Gastroesophageal sphincter (tissue), 4 donors: ENCODE data around the gene ZNF501. TPM values are rescaled to one million over a fixed set of nuclear protein-coding genes. Genes with fewer than 3 reads are reported as not detected.

Source experiments
- ATAC-seq: fragments of 150-250 bp; one replicate; pipeline ENCODE4 v1.9.1; 2016; ENCODE audit warnings: mild to moderate bottlenecking, moderate library complexity
- H3K27ac ChIP-seq, 4 donors: fragments of 200-600 bp; sonication (generic) in 3 of 4; 1 replicate in 3 of 4; 2 replicates in 1 of 4; pipeline ENCODE4 v1.5.1; 2016 to 2019
- H3K27me3 ChIP-seq: fragments of 200-600 bp; sonication (generic); one replicate; pipeline ENCODE4 v1.5.1; 2019
- H3K36me3 ChIP-seq, 2 donors: fragments of 200-600 bp; sonication (generic); one replicate each; pipeline ENCODE4 v1.5.1; 2019; ENCODE audit warnings: control low read depth in 1 of 2
- H3K4me1 ChIP-seq, 3 donors: fragments of 200-600 bp; sonication (generic); 1 replicate in 2 of 3; 2 replicates in 1 of 3; pipeline ENCODE4 v1.5.1; 2016 to 2019; ENCODE audit warnings: control low read depth in 2 of 3
- H3K4me3 ChIP-seq, 2 donors: fragments of 200-600 bp; sonication (generic); one replicate each; pipeline ENCODE4 v1.5.1; 2019; ENCODE audit warnings: mild to moderate bottlenecking in 1 of 2, moderate library complexity in 1 of 2
- H3K9me3 ChIP-seq, 3 donors: fragments of 200-600 bp; sonication (generic); one replicate each; pipeline ENCODE4 v1.5.1; 2017 to 2019; ENCODE audit warnings: control low read depth in 2 of 3
- EP300 ChIP-seq: sonication (generic); formaldehyde crosslinking; IDR thresholded peaks from one replicate; pipeline ENCODE4 v1.6.1; 2017; ENCODE audit warnings: antibody characterized with exemption, mild to moderate bottlenecking
- POLR2A ChIP-seq, 2 donors: fragments of 450-650 bp; IDR thresholded peaks; one replicate each; pipeline ENCODE4 v1.6.1; 2017; ENCODE audit warnings: antibody characterized with exemption in 2 of 2, mild to moderate bottlenecking in 2 of 2, moderate library complexity in 1 of 2
- POLR2AphosphoS5 ChIP-seq: sonication (generic); formaldehyde crosslinking; IDR thresholded peaks from one replicate; pipeline ENCODE4 v1.6.1; 2017; ENCODE audit warnings: antibody characterized with exemption
- WGBS, 2 donors: methylation state at CpG; one replicate each; pipeline ENCODE4 v1.1.5; 2018; ENCODE audit warnings: low coverage in 1 of 2; 5-methylcytosine and 5-hydroxymethylcytosine counted together
- total RNA-seq, 4 donors: library from RNA; depleted of rRNA; stranded (reverse); fragments of >200 nt; gene quantifications; one replicate each; pipeline ENCODE4 v1.1.0, GENCODE V29; 2016
- TF ChIP-seq, protein P1 (sequence below), 4 experiments: fragments of 200-600 bp in 2 of 4; fragments of 450-650 bp in 2 of 4; sonication (generic) in 1 of 4; IDR thresholded peaks; one replicate each; pipeline ENCODE4 v1.5.1; 2017 to 2019; ENCODE audit warnings: antibody characterized with exemption in 4 of 4, mild to moderate bottlenecking in 2 of 4, moderate library complexity in 2 of 4

ZNF501 gene
- total RNA-seq, 4 donors from 2014 or later = 7.0 to 16.3 (median 9.0) TPM

DNA sequence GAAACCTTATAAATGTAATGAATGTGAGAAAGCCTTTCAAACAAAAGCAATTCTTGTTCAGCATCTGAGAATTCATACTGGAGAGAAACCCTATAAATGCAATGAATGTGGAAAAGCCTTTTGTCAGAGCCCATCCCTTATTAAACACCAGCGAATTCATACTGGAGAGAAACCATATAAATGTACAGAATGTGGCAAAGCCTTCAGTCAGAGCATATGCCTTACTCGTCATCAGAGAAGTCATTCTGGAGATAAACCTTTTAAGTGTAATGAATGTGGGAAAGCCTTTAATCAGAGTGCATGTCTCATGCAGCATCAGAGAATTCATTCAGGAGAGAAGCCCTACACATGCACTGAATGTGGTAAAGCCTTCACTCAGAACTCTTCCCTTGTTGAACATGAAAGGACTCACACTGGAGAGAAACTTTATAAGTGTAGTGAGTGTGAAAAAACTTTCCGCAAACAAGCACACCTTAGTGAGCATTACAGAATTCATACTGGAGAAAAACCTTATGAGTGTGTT is 5.3 kb downstream of the ZNF501 start:
- Histone ChIP-seq H3K27me3 (no peaks in the 10 kb centered on the region), H3K27ac (no peak overlapping the region), H3K9me3 (peaks cover 3 to 89% (median 3%) of the 10 kb centered on the region in 3 donors), H3K4me1 (peaks cover 0 to 7% (median 0%) of the 10 kb centered on the region in 3 donors), H3K4me3 (no peak overlapping the region), H3K36me3 (peaks cover 0 to 55% of the 10 kb centered on the region in 2 donors)
- 89% methylated on average over 3 of the region's 3 CpGs for WGBS, 2 donors
- ATAC-seq = no peak
- no peak for TF ChIP-seq POLR2AphosphoS5
- TF ChIP-seq EP300 = no peak
- TF ChIP-seq POLR2A (IDR thresholded peaks at IDR 0.05) = no peak
- TF ChIP-seq, protein P1, sequence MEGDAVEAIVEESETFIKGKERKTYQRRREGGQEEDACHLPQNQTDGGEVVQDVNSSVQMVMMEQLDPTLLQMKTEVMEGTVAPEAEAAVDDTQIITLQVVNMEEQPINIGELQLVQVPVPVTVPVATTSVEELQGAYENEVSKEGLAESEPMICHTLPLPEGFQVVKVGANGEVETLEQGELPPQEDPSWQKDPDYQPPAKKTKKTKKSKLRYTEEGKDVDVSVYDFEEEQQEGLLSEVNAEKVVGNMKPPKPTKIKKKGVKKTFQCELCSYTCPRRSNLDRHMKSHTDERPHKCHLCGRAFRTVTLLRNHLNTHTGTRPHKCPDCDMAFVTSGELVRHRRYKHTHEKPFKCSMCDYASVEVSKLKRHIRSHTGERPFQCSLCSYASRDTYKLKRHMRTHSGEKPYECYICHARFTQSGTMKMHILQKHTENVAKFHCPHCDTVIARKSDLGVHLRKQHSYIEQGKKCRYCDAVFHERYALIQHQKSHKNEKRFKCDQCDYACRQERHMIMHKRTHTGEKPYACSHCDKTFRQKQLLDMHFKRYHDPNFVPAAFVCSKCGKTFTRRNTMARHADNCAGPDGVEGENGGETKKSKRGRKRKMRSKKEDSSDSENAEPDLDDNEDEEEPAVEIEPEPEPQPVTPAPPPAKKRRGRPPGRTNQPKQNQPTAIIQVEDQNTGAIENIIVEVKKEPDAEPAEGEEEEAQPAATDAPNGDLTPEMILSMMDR (IDR thresholded peaks at IDR 0.05) = no peak

DNA sequence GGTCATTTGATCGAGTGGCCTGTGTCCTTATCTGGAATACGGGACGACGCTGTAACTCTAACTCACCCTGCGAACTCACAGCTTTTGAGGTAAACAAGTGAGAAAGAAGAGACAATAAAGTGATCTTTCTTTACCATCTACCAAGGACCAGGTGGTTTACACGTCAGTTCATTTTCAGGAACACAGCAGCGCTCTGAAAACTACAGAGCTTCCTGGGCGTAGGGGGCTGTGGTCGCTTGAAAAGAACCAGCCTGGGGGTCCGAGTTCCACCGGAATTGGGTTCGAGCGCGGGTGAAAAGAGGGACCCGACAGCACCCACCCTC is 31.6 kb downstream of the ZNF501 start:
- H3K27ac ChIP-seq = peak overlapping the region; percentile 11 to 81 (median 68)
- peak overlapping the region; percentile 76 to 79 for H3K4me3 ChIP-seq
- peaks cover 0 to 19% of the 10 kb centered on the region in 2 donors for H3K36me3 ChIP-seq
- ATAC-seq = no peak
- peaks cover 0 to 21% (median 0%) of the 10 kb centered on the region in 3 donors for H3K4me1 ChIP-seq
- H3K27me3 ChIP-seq = no peaks in the 10 kb centered on the region
- no peaks in the 10 kb centered on the region for H3K9me3 ChIP-seq
- TF ChIP-seq, protein P1 (IDR thresholded peaks at IDR 0.05) = no peak
- no peak for TF ChIP-seq POLR2A (IDR thresholded peaks at IDR 0.05)
- no peak for TF ChIP-seq EP300
- no peak for TF ChIP-seq POLR2AphosphoS5
- WGBS, 2 donors = 0 to 3% methylated on average over 10 to 11 of the region's 15 CpGs

DNA sequence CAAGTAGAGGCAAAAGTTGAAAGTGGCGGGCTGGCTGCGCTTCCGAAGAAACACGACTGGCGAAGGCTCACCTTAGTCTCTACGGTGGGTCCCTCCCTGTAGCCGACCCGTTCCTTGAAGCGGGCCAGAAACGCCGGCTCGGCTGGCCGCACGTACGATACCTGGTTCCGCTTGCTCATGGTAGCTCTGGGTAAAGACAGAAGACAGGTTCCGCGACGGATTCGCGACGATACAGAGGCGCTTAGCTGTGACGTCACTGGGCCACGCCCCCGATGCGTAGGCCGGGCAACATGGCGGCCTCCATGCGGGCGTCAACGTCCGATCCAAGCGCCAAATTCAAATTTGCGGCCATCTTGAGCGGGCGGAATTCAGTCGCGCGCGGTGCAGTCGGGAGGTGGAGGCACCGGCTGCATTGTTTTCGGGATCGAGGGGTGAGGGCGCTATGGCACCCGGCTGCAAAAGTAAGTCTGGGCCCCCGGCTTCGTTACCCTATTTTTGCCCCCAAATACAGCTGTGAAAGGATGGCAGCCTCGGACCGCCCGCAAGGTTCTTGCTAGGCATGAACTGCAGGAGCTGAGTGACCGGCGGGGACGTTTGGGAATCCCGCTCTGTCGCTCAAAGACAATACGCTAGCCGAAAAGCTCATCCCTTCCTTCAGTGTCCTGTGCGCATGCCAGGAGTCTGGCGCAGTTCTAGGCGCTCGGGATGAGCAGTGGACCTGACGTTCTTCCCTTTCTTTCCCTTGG is 32.2 kb downstream of the ZNF501 start, which contains the start of the genes KIAA1143 and KIF15:
KIAA1143 (minus strand) TSS at position 196 of the 746 bp plus-strand sequence; CDS start at position 179, 17 bp downstream.
KIF15 (plus strand) TSS at position 371 of the 746 bp plus-strand sequence; CDS start at position 443, 72 bp downstream.
- peak within 1 kb of the TSS; percentile 11 to 81 (median 68) for H3K27ac ChIP-seq
- H3K36me3 ChIP-seq = peaks cover 0 to 16% of the 10 kb centered on the region in 2 donors
- peaks cover 0 to 21% (median 0%) of the 10 kb centered on the region in 3 donors for H3K4me1 ChIP-seq
- ATAC-seq = peak; percentile 99
- peak; percentile 40 to 44 for TF ChIP-seq POLR2A (IDR thresholded peaks at IDR 0.05)
- TF ChIP-seq POLR2AphosphoS5 = peak; percentile 86
- TF ChIP-seq, protein P1 (IDR thresholded peaks at IDR 0.05) = peak in 1 of 4 experiments; percentile 12
- TF ChIP-seq EP300 = no peak
- WGBS, 2 donors = 3 to 10% methylated on average over 5 to 13 of the region's 64 CpGs
- H3K9me3 ChIP-seq = no peaks in the 10 kb centered on the region
- H3K27me3 ChIP-seq = no peaks in the 10 kb centered on the region
- H3K4me3 ChIP-seq = peak within 1 kb of the TSS; percentile 76 to 79

DNA sequence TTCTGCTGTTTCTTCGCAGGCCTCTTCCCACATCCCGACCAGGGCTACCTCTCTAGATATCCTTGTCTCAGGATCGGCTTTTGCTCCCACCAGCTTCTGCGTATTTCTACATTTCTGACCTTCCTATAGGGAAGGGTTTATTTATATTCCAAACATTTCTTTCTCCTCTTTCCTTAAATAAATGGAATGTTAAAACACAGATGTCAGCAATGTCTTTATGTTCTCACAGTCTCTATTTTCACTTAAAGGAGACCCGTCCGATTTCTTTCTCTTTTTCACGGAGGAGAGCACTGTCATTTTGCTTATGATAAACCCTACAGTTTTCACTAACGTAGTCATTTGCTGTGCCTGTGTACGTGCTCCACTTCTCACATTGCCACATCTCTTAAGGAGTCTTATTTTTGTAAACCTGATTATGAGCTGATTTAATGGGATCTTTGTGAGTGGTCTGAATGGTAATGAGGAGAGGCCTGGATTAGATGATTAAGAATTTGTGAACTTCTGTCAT is 32.8 kb downstream of the ZNF501 start:
- TF ChIP-seq EP300 (no peak), POLR2A (IDR thresholded peaks at IDR 0.05) (no peak), POLR2AphosphoS5 (no peak)
- TF ChIP-seq, protein P1 (IDR thresholded peaks at IDR 0.05) = no peak
- Histone ChIP-seq H3K27me3 (no peaks in the 10 kb centered on the region), H3K36me3 (peaks cover 0 to 16% of the 10 kb centered on the region in 2 donors), H3K4me1 (peaks cover 0 to 21% (median 0%) of the 10 kb centered on the region in 3 donors), H3K27ac (peak overlapping the region in 1 of 4 donors; percentile 81), H3K9me3 (no peaks in the 10 kb centered on the region), H3K4me3 (peak overlapping the region; percentile 76 to 79)
- no peak for ATAC-seq
- WGBS, 2 donors = 0 to 3% methylated on average over 9 of the region's 9 CpGs
